Esophagus muscularis mucosa (tissue), 4 donors: ENCODE data around the gene XPO1.

ENCODE experiments used
- EP300 ChIP-seq: sonication (generic); formaldehyde crosslinking; IDR thresholded peaks from one replicate; pipeline ENCODE4 v1.6.1; 2017; ENCODE audit warnings: antibody characterized with exemption
- POLR2A ChIP-seq: fragments of 450-650 bp; IDR thresholded peaks from one replicate; pipeline ENCODE4 v1.6.1; 2017; ENCODE audit warnings: antibody characterized with exemption, moderate library complexity, mild to moderate bottlenecking, low read depth
- TF ChIP-seq, protein P1 (sequence below), 3 experiments: fragments of 200-600 bp in 2 of 3; fragments of 450-650 bp in 1 of 3; sonication (generic) in 2 of 3; IDR thresholded peaks; one replicate each; pipeline ENCODE4 v1.5.1; 2017 to 2019; ENCODE audit warnings: antibody characterized with exemption in 3 of 3, mild to moderate bottlenecking in 2 of 3, moderate library complexity in 1 of 3

DNA sequence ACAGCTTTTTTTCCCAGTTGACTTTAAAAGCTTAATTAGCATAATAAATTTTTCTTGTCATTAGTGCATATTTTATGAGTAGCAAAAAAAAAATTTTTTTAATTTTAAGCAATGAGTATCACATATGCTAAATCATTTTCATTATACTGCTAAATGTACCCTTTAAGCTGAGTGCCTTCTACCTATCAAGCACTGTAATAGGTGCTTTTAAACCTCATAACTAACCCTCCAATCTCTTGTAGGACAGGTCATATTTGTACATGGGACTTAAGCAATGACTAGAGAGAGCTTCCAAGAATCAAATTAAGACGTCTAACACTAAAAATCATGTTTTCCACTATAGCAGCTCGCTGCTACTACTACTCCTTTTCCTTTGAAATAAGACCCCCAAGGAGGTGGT, 7.4 kb downstream of the XPO1 start:
- TF ChIP-seq EP300 = no peak
- TF ChIP-seq, protein P1, sequence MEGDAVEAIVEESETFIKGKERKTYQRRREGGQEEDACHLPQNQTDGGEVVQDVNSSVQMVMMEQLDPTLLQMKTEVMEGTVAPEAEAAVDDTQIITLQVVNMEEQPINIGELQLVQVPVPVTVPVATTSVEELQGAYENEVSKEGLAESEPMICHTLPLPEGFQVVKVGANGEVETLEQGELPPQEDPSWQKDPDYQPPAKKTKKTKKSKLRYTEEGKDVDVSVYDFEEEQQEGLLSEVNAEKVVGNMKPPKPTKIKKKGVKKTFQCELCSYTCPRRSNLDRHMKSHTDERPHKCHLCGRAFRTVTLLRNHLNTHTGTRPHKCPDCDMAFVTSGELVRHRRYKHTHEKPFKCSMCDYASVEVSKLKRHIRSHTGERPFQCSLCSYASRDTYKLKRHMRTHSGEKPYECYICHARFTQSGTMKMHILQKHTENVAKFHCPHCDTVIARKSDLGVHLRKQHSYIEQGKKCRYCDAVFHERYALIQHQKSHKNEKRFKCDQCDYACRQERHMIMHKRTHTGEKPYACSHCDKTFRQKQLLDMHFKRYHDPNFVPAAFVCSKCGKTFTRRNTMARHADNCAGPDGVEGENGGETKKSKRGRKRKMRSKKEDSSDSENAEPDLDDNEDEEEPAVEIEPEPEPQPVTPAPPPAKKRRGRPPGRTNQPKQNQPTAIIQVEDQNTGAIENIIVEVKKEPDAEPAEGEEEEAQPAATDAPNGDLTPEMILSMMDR (IDR thresholded peaks at IDR 0.05) = no peak
- TF ChIP-seq POLR2A = no peak
